Ascending aorta (tissue), 2 donors: ENCODE results near the gene GRHL3. TPM values are rescaled to one million over a fixed set of nuclear protein-coding genes. Genes with fewer than 3 reads are reported as not detected.

Source experiments
- DNase-seq, 2 donors: peaks; one replicate each; pipeline ENCODE4 v3.0.0-alpha.2; 2019; ENCODE audit warnings: low spot score in 2 of 2
- H3K27ac ChIP-seq, 2 donors: fragments of 200-600 bp; sonication (generic); one replicate each; pipeline ENCODE4 v1.5.1; 2016 to 2017; ENCODE audit warnings: mild to moderate bottlenecking in 1 of 2
- H3K27me3 ChIP-seq: fragments of 200-600 bp; sonication (generic); one replicate; pipeline ENCODE4 v1.5.1; 2017
- H3K36me3 ChIP-seq, 2 donors: fragments of 200-600 bp; sonication (generic); one replicate each; pipeline ENCODE4 v1.5.1; 2016
- H3K4me1 ChIP-seq, 2 donors: fragments of 200-600 bp; sonication (generic); one replicate each; pipeline ENCODE4 v1.5.1; 2016 to 2017; ENCODE audit warnings: mild to moderate bottlenecking in 1 of 2
- H3K4me3 ChIP-seq, 2 donors: fragments of 200-600 bp; sonication (generic); one replicate each; pipeline ENCODE4 v1.5.1; 2016 to 2017; ENCODE audit warnings: mild to moderate bottlenecking in 1 of 2
- H3K9me3 ChIP-seq, 2 donors: fragments of 200-600 bp; sonication (generic); one replicate each; pipeline ENCODE4 v1.5.1; 2016
- CTCF ChIP-seq, 3 experiments: fragments of 200-600 bp in 2 of 3; fragments of 450-650 bp in 1 of 3; sonication (generic) in 2 of 3; IDR thresholded peaks; one replicate each; pipeline ENCODE4 v1.5.1; 2016 to 2019; ENCODE audit warnings: antibody characterized with exemption in 3 of 3, mild to moderate bottlenecking in 1 of 3, moderate library complexity in 1 of 3
- intact Hi-C: fragments of 100-400 bp; cut with DNase I; formaldehyde crosslinking; loops from one replicate; pipeline ENCODE4 v1.15.1; 2023
- total RNA-seq: library from RNA; depleted of rRNA; stranded (reverse); fragments of >200 nt; gene quantifications from one replicate; pipeline ENCODE4 v1.1.0, GENCODE V29; 2016

Gene GRHL3
- total RNA-seq, 1 donor from 2014 or later, result not detected

GRCh38 chr1:24383381-24383940, 64.3 kb downstream of the GRHL3 start:
- H3K27ac ChIP-seq, result no peak overlapping the region
- TF ChIP-seq CTCF (IDR thresholded peaks at IDR 0.05), result no peak
- intact Hi-C loops, result no loop called here
- no peaks in the 10 kb centered on the region for H3K9me3 ChIP-seq
- DNase-seq, result no peak
- no peak overlapping the region for H3K4me3 ChIP-seq
- H3K4me1 ChIP-seq, result no peaks in the 10 kb centered on the region
- no peaks in the 10 kb centered on the region for H3K27me3 ChIP-seq
- no peaks in the 10 kb centered on the region for H3K36me3 ChIP-seq

- no peak overlapping the region for H3K27ac ChIP-seq
- H3K4me1 ChIP-seq, result no peaks in the 10 kb centered on the region
- H3K36me3 ChIP-seq, result no peaks in the 10 kb centered on the region
- no peaks in the 10 kb centered on the region for H3K27me3 ChIP-seq
- no peaks in the 10 kb centered on the region for H3K9me3 ChIP-seq
- intact Hi-C loops, result no loop called here
- no peak for DNase-seq
- no peak overlapping the region for H3K4me3 ChIP-seq
- no peak for TF ChIP-seq CTCF (IDR thresholded peaks at IDR 0.05)
These were observed 65.3 kb downstream of the GRHL3 start for GRCh38 chr1:24384251-24385090.

- no peak for DNase-seq
- Histone ChIP-seq H3K27ac (no peak overlapping the region), H3K4me1 (no peaks in the 10 kb centered on the region), H3K27me3 (no peaks in the 10 kb centered on the region), H3K36me3 (no peaks in the 10 kb centered on the region), H3K4me3 (no peak overlapping the region), H3K9me3 (no peaks in the 10 kb centered on the region)
- no peak for TF ChIP-seq CTCF (IDR thresholded peaks at IDR 0.05)
- intact Hi-C loops, result no loop called here
These were observed 66.2 kb downstream of the GRHL3 start for GRCh38 chr1:24385160-24385940.

DNA sequence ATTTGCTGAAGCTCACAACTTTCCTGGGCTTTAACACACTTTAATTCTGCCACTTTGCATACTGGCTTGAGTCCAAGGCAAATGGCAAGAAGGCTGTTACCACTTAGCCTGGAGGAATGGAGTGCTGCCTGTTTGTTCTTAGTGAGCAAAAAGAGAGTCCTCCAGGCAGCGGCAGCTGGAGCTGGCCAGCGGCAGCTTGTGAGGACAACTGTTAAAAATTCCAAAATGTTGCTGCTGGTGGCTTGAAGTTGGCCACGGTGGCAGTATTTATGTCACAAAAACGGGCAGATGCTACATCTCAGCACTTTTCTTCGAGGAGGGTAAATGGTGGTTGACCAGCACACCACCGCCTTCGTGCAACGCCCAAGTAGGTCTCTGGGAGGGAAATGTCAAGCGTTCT, 67.1 kb downstream of the GRHL3 start:
- H3K27me3 ChIP-seq, result no peaks in the 10 kb centered on the region
- no peaks in the 10 kb centered on the region for H3K9me3 ChIP-seq
- H3K4me1 ChIP-seq, result no peaks in the 10 kb centered on the region
- no peaks in the 10 kb centered on the region for H3K36me3 ChIP-seq
- no peak overlapping the region for H3K4me3 ChIP-seq
- no peak for TF ChIP-seq CTCF (IDR thresholded peaks at IDR 0.05)
- no peak for DNase-seq
- intact Hi-C loops, result no loop called here
- H3K27ac ChIP-seq, result no peak overlapping the region

GRCh38 chr1:24386931-24387330, 67.8 kb downstream of the GRHL3 start:
- H3K4me3 ChIP-seq, result no peak overlapping the region
- no peaks in the 10 kb centered on the region for H3K9me3 ChIP-seq
- H3K27me3 ChIP-seq, result no peaks in the 10 kb centered on the region
- H3K4me1 ChIP-seq, result peaks cover 0 to 2% of the 10 kb centered on the region in 2 donors
- H3K27ac ChIP-seq, result no peak overlapping the region
- intact Hi-C loops, result no loop called here
- no peak for DNase-seq
- TF ChIP-seq CTCF (IDR thresholded peaks at IDR 0.05), result no peak
- H3K36me3 ChIP-seq, result no peaks in the 10 kb centered on the region
